ENCODE measurements around the gene COQ7.

COQ7 gene

DNA sequence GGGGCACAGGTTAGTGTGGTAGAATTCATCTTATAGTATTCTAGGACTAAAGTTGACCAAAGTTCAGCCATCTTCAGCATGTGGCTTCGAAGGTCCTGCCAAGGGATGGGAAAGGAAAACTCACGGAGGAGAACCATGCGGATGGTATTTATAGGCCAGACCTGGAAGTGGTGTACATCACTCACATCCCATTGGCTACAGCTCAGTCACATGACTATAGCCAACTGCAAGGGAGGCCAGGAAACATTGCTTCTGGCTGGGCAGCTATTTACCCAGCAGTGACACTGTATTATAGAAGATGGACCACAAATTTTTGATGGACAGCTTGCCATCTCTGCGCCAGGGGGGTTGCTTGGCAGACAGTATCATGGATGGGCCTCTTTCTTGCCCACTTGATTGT lies 35.7 kb upstream of the COQ7 start:
- H3K9me3 ChIP-seq (ENCODE audit: severe bottlenecking) = no peaks in the 10 kb centered on the region
- H3K4me1 ChIP-seq (ENCODE audit: insufficient read depth, poor library complexity, severe bottlenecking) = no peaks in the 10 kb centered on the region
- H3K4me3 ChIP-seq (ENCODE audit: severe bottlenecking) = no peak overlapping the region
- H3K27me3 ChIP-seq (ENCODE audit: insufficient read depth, poor library complexity, severe bottlenecking) = no peaks in the 10 kb centered on the region
- ATAC-seq (ENCODE audit: low read depth) = no peak
- TF ChIP-seq CTCF (IDR thresholded peaks at IDR 0.05; ENCODE audit: poor library complexity, severe bottlenecking) = no peak
- no peak overlapping the region for H3K27ac ChIP-seq (ENCODE audit: poor library complexity, severe bottlenecking)
- DNase-seq (ENCODE audit: low spot score) = no peak
- peaks cover 42% of the 10 kb centered on the region for H3K36me3 ChIP-seq (ENCODE audit: low read depth)

DNA sequence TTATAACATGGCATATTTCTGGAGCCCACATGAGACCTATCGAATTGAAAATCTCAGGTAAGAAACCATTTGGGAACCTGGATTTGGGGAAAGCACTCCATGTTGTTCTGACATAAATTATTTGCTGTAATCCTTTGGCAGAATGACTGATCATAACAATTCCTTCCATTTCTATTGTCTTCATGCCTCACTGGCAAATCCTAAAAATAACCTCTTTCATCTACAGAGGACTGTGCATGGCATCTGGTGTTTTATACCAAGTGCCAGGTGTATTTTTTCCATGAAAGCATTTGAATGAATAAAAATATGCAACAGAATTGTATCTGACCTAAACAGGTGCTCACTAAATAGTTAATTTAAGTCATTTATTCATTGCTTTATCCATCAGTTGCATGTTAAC lies 33.7 kb upstream of the COQ7 start:
- Histone ChIP-seq H3K4me3 (ENCODE audit: severe bottlenecking) (no peak overlapping the region), H3K27ac (ENCODE audit: poor library complexity, severe bottlenecking) (no peak overlapping the region), H3K4me1 (ENCODE audit: insufficient read depth, poor library complexity, severe bottlenecking) (no peaks in the 10 kb centered on the region), H3K27me3 (ENCODE audit: insufficient read depth, poor library complexity, severe bottlenecking) (no peaks in the 10 kb centered on the region), H3K36me3 (ENCODE audit: low read depth) (peaks cover 32% of the 10 kb centered on the region), H3K9me3 (ENCODE audit: severe bottlenecking) (no peaks in the 10 kb centered on the region)
- no peak for TF ChIP-seq CTCF (IDR thresholded peaks at IDR 0.05; ENCODE audit: poor library complexity, severe bottlenecking)
- DNase-seq (ENCODE audit: low spot score) = no peak
- no peak for ATAC-seq (ENCODE audit: low read depth)

DNA sequence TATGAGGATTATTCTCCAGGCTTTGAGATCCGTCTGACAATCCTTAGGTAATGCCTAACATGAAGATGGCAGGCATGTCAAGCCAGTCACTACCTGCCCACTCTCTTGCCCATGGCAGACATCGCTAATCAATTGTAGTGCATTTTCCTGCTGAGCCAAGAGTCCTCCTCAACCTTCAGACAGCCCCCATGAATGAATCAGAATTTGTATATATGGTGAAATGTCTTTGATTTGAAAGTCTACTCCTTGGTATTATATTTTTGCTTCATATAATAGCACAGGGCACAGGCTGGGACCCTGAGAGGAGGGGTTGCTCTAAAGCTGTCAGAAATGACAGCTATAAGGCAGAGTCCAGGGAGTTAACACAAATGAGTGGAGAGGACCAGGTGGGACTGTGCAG lies 27.0 kb upstream of the COQ7 start:
- no peak for ATAC-seq (ENCODE audit: low read depth)

GRCh38 chr16:19044769-19045168 lies 22.6 kb upstream of the COQ7 start:
- Histone ChIP-seq H3K27me3 (ENCODE audit: insufficient read depth, poor library complexity, severe bottlenecking) (no peaks in the 10 kb centered on the region), H3K9me3 (ENCODE audit: severe bottlenecking) (no peaks in the 10 kb centered on the region), H3K4me1 (ENCODE audit: insufficient read depth, poor library complexity, severe bottlenecking) (no peaks in the 10 kb centered on the region), H3K36me3 (ENCODE audit: low read depth) (peaks cover 47% of the 10 kb centered on the region), H3K27ac (ENCODE audit: poor library complexity, severe bottlenecking) (no peak overlapping the region), H3K4me3 (ENCODE audit: severe bottlenecking) (no peak overlapping the region)
- TF ChIP-seq CTCF (IDR thresholded peaks at IDR 0.05; ENCODE audit: poor library complexity, severe bottlenecking) = no peak
- DNase-seq (ENCODE audit: low spot score) (no peak), ATAC-seq (ENCODE audit: low read depth) (no peak)

More for the DNA sequence above, 27.0 kb upstream of the COQ7 start:
- Histone ChIP-seq H3K27me3 (ENCODE audit: insufficient read depth, poor library complexity, severe bottlenecking) (no peaks in the 10 kb centered on the region), H3K9me3 (ENCODE audit: severe bottlenecking) (no peaks in the 10 kb centered on the region), H3K27ac (ENCODE audit: poor library complexity, severe bottlenecking) (no peak overlapping the region), H3K36me3 (ENCODE audit: low read depth) (peaks cover 39% of the 10 kb centered on the region), H3K4me3 (ENCODE audit: severe bottlenecking) (no peak overlapping the region), H3K4me1 (ENCODE audit: insufficient read depth, poor library complexity, severe bottlenecking) (no peaks in the 10 kb centered on the region)
- no peak for DNase-seq (ENCODE audit: low spot score)
- TF ChIP-seq CTCF (IDR thresholded peaks at IDR 0.05; ENCODE audit: poor library complexity, severe bottlenecking) = no peak

- ATAC-seq (ENCODE audit: low read depth) (no peak), DNase-seq (ENCODE audit: low spot score) (no peak)
- no peak for TF ChIP-seq CTCF (IDR thresholded peaks at IDR 0.05; ENCODE audit: poor library complexity, severe bottlenecking)
- no peaks in the 10 kb centered on the region for H3K9me3 ChIP-seq (ENCODE audit: severe bottlenecking)
- no peaks in the 10 kb centered on the region for H3K27me3 ChIP-seq (ENCODE audit: insufficient read depth, poor library complexity, severe bottlenecking)
- no peaks in the 10 kb centered on the region for H3K4me1 ChIP-seq (ENCODE audit: insufficient read depth, poor library complexity, severe bottlenecking)
- H3K36me3 ChIP-seq (ENCODE audit: low read depth) = peaks cover 41% of the 10 kb centered on the region
- H3K27ac ChIP-seq (ENCODE audit: poor library complexity, severe bottlenecking) = no peak overlapping the region
- H3K4me3 ChIP-seq (ENCODE audit: severe bottlenecking) = no peak overlapping the region
These were observed 21.4 kb upstream of the COQ7 start for GRCh38 chr16:19046062-19046461.

Data from RWPE2 (cell line).